Measurements from ENCODE around the gene BTBD1. TPM values are rescaled to one million over a fixed set of nuclear protein-coding genes. Genes with fewer than 3 reads are reported as not detected.

Gene BTBD1
- total and polyA plus RNA-seq, 2 donors (not counting 3 experiments of a cell fraction or from before 2014, with no cell fraction given): 30.8 to 58.0 TPM

GRCh38 chr15:83066034-83066733, 868 bp downstream of the BTBD1 start:
- Histone ChIP-seq H3K9me1 (replicated peaks; ENCODE audit: control insufficient read depth, extremely low read depth, insufficient read depth, low read length) (peaks cover 3% of the 10 kb centered on the region), H3K36me3 (ENCODE audit: control insufficient read depth in 2 of 2, extremely low read depth in 1 of 2, insufficient read depth in 2 of 2, low read length in 2 of 2) (no peaks in the 10 kb centered on the region), H3K4me3 (replicated peaks in 1 of 3; ENCODE audit: insufficient read depth in 1 of 3, low read depth in 1 of 3, low read length in 3 of 3) (peak overlapping the region; percentile 75 to 99 (median 98)), H3K27ac (ENCODE audit: insufficient read depth, low read depth, low read length) (peak overlapping the region; percentile 66), H3K79me2 (ENCODE audit: control insufficient read depth, insufficient read depth, low read length) (peaks cover 57% of the 10 kb centered on the region), H3K4me2 (ENCODE audit: insufficient read depth, low read length) (peak overlapping the region; percentile 96), H3K4me1 (ENCODE audit: control insufficient read depth, extremely low read depth, insufficient read depth, low read length) (peaks cover 36% of the 10 kb centered on the region), H2AFZ (ENCODE audit: low read depth, low read length) (peak overlapping the region; percentile 61), H3K27me3 (ENCODE audit: control insufficient read depth in 2 of 2, insufficient read depth in 2 of 2, low read length in 2 of 2) (no peaks in the 10 kb centered on the region), H3K9ac (replicated peaks; ENCODE audit: extremely low read depth, insufficient read depth, low read length) (peak overlapping the region; percentile 96), H4K20me1 (replicated peaks; ENCODE audit: control insufficient read depth, extremely low read depth, insufficient read depth, low read length) (peaks cover 21% of the 10 kb centered on the region), H3K9me3 (replicated peaks; ENCODE audit: control insufficient read depth, insufficient read depth, low read length) (no peaks in the 10 kb centered on the region)
- ChIA-PET POLR2A (interaction anchor here (0.6 kb wide), 2 partner anchors 10 to 61 kb away, joined by 4 to 5 read pairs; no protein-coding TSS in a partner anchor), CTCF (interaction anchor here (1.4 to 1.9 kb wide), 5 partner anchors 11 to 55 kb away, joined by 3 to 22 read pairs (median 6); partner anchors contain the start of genes C15orf40 and TM6SF1)
- BruUV-seq (replicated peaks): no TSS peak
- TF ChIP-seq POLR2AphosphoS5 (IDR thresholded peaks at IDR 0.05; ENCODE audit: insufficient read depth, low read depth, low read length) (no peak), FOS (IDR thresholded peaks at IDR 0.05; ENCODE audit: borderline replicate concordance, insufficient read depth, low read length) (no peak), JUN (IDR thresholded peaks at IDR 0.05; ENCODE audit: borderline replicate concordance, insufficient read depth, insufficient read length, low read depth) (no peak), POLR2A (IDR thresholded peaks at IDR 0.05; ENCODE audit: low read depth, low read length) (no peak), GATA2 (IDR thresholded peaks at IDR 0.05; ENCODE audit: insufficient read depth, insufficient read length, low read depth, low read length) (no peak), MAX (IDR thresholded peaks at IDR 0.05; ENCODE audit: insufficient read depth, insufficient read length) (no peak), MYC (IDR thresholded peaks at IDR 0.05; ENCODE audit: low read depth, low read length) (no peak), CTCF (IDR thresholded peaks at IDR 0.05; ENCODE audit: extremely low read depth in 1 of 2, insufficient read depth in 1 of 2, low read depth in 1 of 2, low read length in 2 of 2) (no peak), EZH2 (IDR thresholded peaks at IDR 0.05; ENCODE audit: borderline replicate concordance, low read depth, low read length, severe bottlenecking) (no peak)
- no peak for FAIRE-seq
- DNase-seq (ENCODE audit: low read depth, low spot score): peak; percentile 40
- intact Hi-C loops (cut with micrococcal nuclease) (no loop called here), dilution Hi-C loops (cut with MboI; ENCODE audit: extremely low pct_ligation_motif_present, low sequenced_read_pairs) (no loop called here)
